Sigmoid colon (tissue), 7 donors: Measurements from ENCODE around the gene TOR2A. TPM values are rescaled to one million over a fixed set of nuclear protein-coding genes. Genes with fewer than 3 reads are reported as not detected.

ENCODE experiments used
- DNase-seq: peaks from one replicate; pipeline ENCODE4 v3.0.0-alpha.2; 2019
- H3K27ac ChIP-seq, 4 donors: fragments of 200-600 bp; sonication (generic); one replicate each; pipeline ENCODE4 v1.5.1; 2016 to 2019; ENCODE audit warnings: mild to moderate bottlenecking in 1 of 4
- H3K27me3 ChIP-seq, 3 donors: fragments of 200-600 bp; sonication (generic); one replicate each; pipeline ENCODE4 v1.5.1; 2019; ENCODE audit warnings: mild to moderate bottlenecking in 1 of 3
- H3K36me3 ChIP-seq, 4 donors: fragments of 200-600 bp; sonication (generic); one replicate each; pipeline ENCODE4 v1.5.1; 2016 to 2019
- H3K4me1 ChIP-seq, 4 donors: fragments of 200-600 bp; sonication (generic); one replicate each; pipeline ENCODE4 v1.5.1; 2017 to 2019
- H3K4me3 ChIP-seq, 4 donors: fragments of 200-600 bp; sonication (generic); one replicate each; pipeline ENCODE4 v1.5.1; 2017 to 2019; ENCODE audit warnings: mild to moderate bottlenecking in 2 of 4, moderate library complexity in 1 of 4
- H3K9me3 ChIP-seq, 4 donors: fragments of 200-600 bp in 3 of 4; sonication (generic) in 3 of 4; one replicate each; pipeline versions ENCODE4 v1.5.1 to v1.6.1; 2013 to 2019
- CTCF ChIP-seq, 4 experiments: fragments of 450-650 bp in 3 of 4; fragments of 200-600 bp in 1 of 4; IDR thresholded peaks; one replicate each; pipeline ENCODE4 v1.5.1; 2016 to 2019; ENCODE audit warnings: antibody characterized with exemption in 4 of 4, mild to moderate bottlenecking in 3 of 4, moderate library complexity in 2 of 4
- EP300 ChIP-seq, 4 donors: sonication (generic); formaldehyde crosslinking; IDR thresholded peaks; one replicate each; pipeline ENCODE4 v1.6.1; 2017; ENCODE audit warnings: antibody characterized with exemption in 4 of 4
- POLR2A ChIP-seq, 2 donors: fragments of 450-650 bp; IDR thresholded peaks; one replicate each; pipeline ENCODE4 v1.6.1; 2016; ENCODE audit warnings: antibody characterized with exemption in 2 of 2, mild to moderate bottlenecking in 2 of 2, moderate library complexity in 2 of 2
- POLR2AphosphoS5 ChIP-seq, 4 donors: sonication (generic); formaldehyde crosslinking; IDR thresholded peaks; one replicate each; pipeline ENCODE4 v1.6.1; 2017; ENCODE audit warnings: antibody characterized with exemption in 4 of 4
- WGBS, 2 donors: extraction: QIAGEN DNeasy Blood & Tissue Kit; methylation state at CpG; one replicate each; pipeline ENCODE4 v1.1.7; 2013; 5-methylcytosine and 5-hydroxymethylcytosine counted together
- intact Hi-C: fragments of 100-400 bp; cut with DNase I; formaldehyde crosslinking; loops from one replicate; pipeline ENCODE4 v1.15.1; 2023
- polyA plus RNA-seq, 3 donors: library from polyadenylated mRNA; stranded (reverse); fragments of 200-250 nt; gene quantifications; one replicate each; pipeline ENCODE4 v1.2.3, GENCODE V29; 2013
- total RNA-seq, 4 donors: library from RNA; depleted of rRNA; stranded (reverse); fragments of >200 nt; gene quantifications; one replicate each; pipeline ENCODE4 v1.1.0, GENCODE V29; 2016
- donor health status: healthy with polysubstance abuse.
- donor health status: Bipolar disorder and iron deficiency.
- donor health status: healthy.

Gene TOR2A
- total and polyA plus RNA-seq, 7 donors = 6.1 to 26.4 (median 10.4) TPM

GRCh38 chr9:127711831-127712274 is 23.2 kb downstream of the TOR2A start:
- no peak overlapping the region for H3K4me3 ChIP-seq
- WGBS, 2 donors = 85 to 90% methylated on average over 11 of the region's 11 CpGs
- no peak overlapping the region for H3K27ac ChIP-seq
- intact Hi-C loops = no loop called here
- no peak for DNase-seq
- TF ChIP-seq EP300 (IDR thresholded peaks at IDR 0.05) (no peak), POLR2A (IDR thresholded peaks at IDR 0.05) (no peak), POLR2AphosphoS5 (IDR thresholded peaks at IDR 0.05) (no peak), CTCF (IDR thresholded peaks at IDR 0.05) (no peak)
- H3K9me3 ChIP-seq = no peaks in the 10 kb centered on the region
- H3K4me1 ChIP-seq = peaks cover 0 to 23% (median 20%) of the 10 kb centered on the region in 4 donors
- H3K36me3 ChIP-seq = no peaks in the 10 kb centered on the region
- no peaks in the 10 kb centered on the region for H3K27me3 ChIP-seq

- TF ChIP-seq POLR2AphosphoS5 (IDR thresholded peaks at IDR 0.05) (no peak), EP300 (IDR thresholded peaks at IDR 0.05) (no peak), CTCF (IDR thresholded peaks at IDR 0.05) (no peak), POLR2A (IDR thresholded peaks at IDR 0.05) (no peak)
These were observed 23.8 kb downstream of the TOR2A start for GRCh38 chr9:127711226-127711701.

GRCh38 chr9:127710204-127710783 is 24.8 kb downstream of the TOR2A start:
- no peaks in the 10 kb centered on the region for H3K27me3 ChIP-seq
- WGBS, 2 donors = 95% methylated on average over 10 of the region's 10 CpGs

More at GRCh38 chr9:127711226-127711701, 23.8 kb downstream of the TOR2A start:
- intact Hi-C loops = no loop called here
- no peak overlapping the region for H3K27ac ChIP-seq
- H3K4me1 ChIP-seq = peaks cover 0 to 19% (median 17%) of the 10 kb centered on the region in 4 donors
- H3K36me3 ChIP-seq = no peaks in the 10 kb centered on the region
- no peaks in the 10 kb centered on the region for H3K9me3 ChIP-seq
- no peaks in the 10 kb centered on the region for H3K27me3 ChIP-seq
- DNase-seq = no peak
- no peak overlapping the region for H3K4me3 ChIP-seq
- WGBS, 2 donors = 59 to 83% methylated on average over 9 of the region's 9 CpGs

GRCh38 chr9:127708952-127709587 is 26.0 kb downstream of the TOR2A start:
- no peaks in the 10 kb centered on the region for H3K9me3 ChIP-seq
- WGBS, 2 donors = 90 to 92% methylated on average over 8 of the region's 8 CpGs
- H3K36me3 ChIP-seq = no peaks in the 10 kb centered on the region
- no peak for DNase-seq
- H3K4me1 ChIP-seq = peaks cover 0 to 4% (median 2%) of the 10 kb centered on the region in 4 donors
- no peak overlapping the region for H3K4me3 ChIP-seq
- TF ChIP-seq POLR2AphosphoS5 (IDR thresholded peaks at IDR 0.05) (no peak), POLR2A (IDR thresholded peaks at IDR 0.05) (no peak), CTCF (IDR thresholded peaks at IDR 0.05) (no peak), EP300 (IDR thresholded peaks at IDR 0.05) (no peak)
- H3K27ac ChIP-seq = no peak overlapping the region
- H3K27me3 ChIP-seq = no peaks in the 10 kb centered on the region
- intact Hi-C loops = no loop called here

More at GRCh38 chr9:127710204-127710783, 24.8 kb downstream of the TOR2A start:
- Histone ChIP-seq H3K27ac (no peak overlapping the region), H3K9me3 (no peaks in the 10 kb centered on the region), H3K4me3 (no peak overlapping the region), H3K36me3 (no peaks in the 10 kb centered on the region), H3K4me1 (peaks cover 0 to 14% (median 13%) of the 10 kb centered on the region in 4 donors)
- no peak for DNase-seq
- intact Hi-C loops = no loop called here
- TF ChIP-seq POLR2A (IDR thresholded peaks at IDR 0.05) (no peak), POLR2AphosphoS5 (IDR thresholded peaks at IDR 0.05) (no peak), CTCF (IDR thresholded peaks at IDR 0.05) (no peak), EP300 (IDR thresholded peaks at IDR 0.05) (no peak)
